ENCODE measurements around the gene MDM4.
"Not testable (repeated sequence)": the region's sequence is repeated elsewhere in the genome, so short reads cannot be mapped to it uniquely, and the experiment has no call there.

Gene MDM4

GRCh38 chr1:204563780-204564179 is 47.6 kb downstream of the MDM4 start:
- DNase-seq: no peak

GRCh38 chr1:204564835-204565234 is 48.6 kb downstream of the MDM4 start:
- DNase-seq: no peak

GRCh38 chr1:204565617-204566582 is 49.7 kb downstream of the MDM4 start:
- peak; percentile 89 for DNase-seq

GRCh38 chr1:204566583-204566955 is 50.4 kb downstream of the MDM4 start:
- DNase-seq: no peak

GRCh38 chr1:204567071-204567470 is 50.9 kb downstream of the MDM4 start:
- DNase-seq: peak; percentile 52

- DNase-seq: no peak
Measured at GRCh38 chr1:204568576-204569315, 52.5 kb downstream of the MDM4 start.

- DNase-seq: no peak
Measured at GRCh38 chr1:204569478-204569877, 53.3 kb downstream of the MDM4 start.

- not testable (repeated sequence) for DNase-seq
Measured at GRCh38 chr1:204570021-204570420, 53.8 kb downstream of the MDM4 start.

- DNase-seq: no peak
Measured at GRCh38 chr1:204571128-204571527, 54.9 kb downstream of the MDM4 start.

GRCh38 chr1:204571631-204572030 is 55.4 kb downstream of the MDM4 start:
- DNase-seq: no peak

- peak; percentile 92 for DNase-seq
Measured at GRCh38 chr1:204572923-204573922, 57.0 kb downstream of the MDM4 start.

GRCh38 chr1:204574016-204574864 is 58.0 kb downstream of the MDM4 start:
- DNase-seq: no peak

GRCh38 chr1:204574865-204575163 is 58.6 kb downstream of the MDM4 start:
- no peak for DNase-seq

- DNase-seq: peak; percentile 47
Measured at GRCh38 chr1:204575221-204576190, 59.3 kb downstream of the MDM4 start.

GRCh38 chr1:204576422-204576821 is 60.2 kb downstream of the MDM4 start:
- peak; percentile 81 for DNase-seq

GRCh38 chr1:204577794-204578478 is 61.7 kb downstream of the MDM4 start:
- DNase-seq: no peak

- no peak for DNase-seq
Measured at GRCh38 chr1:204578867-204579664, 62.9 kb downstream of the MDM4 start.

- no peak for DNase-seq
Measured at GRCh38 chr1:204579681-204580080, 63.5 kb downstream of the MDM4 start.

- no peak for DNase-seq
Measured at GRCh38 chr1:204580862-204581261, 64.7 kb downstream of the MDM4 start.
